PC-9 (cell line): ENCODE measurements around the gene PRKCA.
"Not testable (repeated sequence)": the region's sequence is repeated elsewhere in the genome, so short reads cannot be mapped to it uniquely, and the experiment has no call there.

Experiments
- CTCF ChIP-seq: fragments of 200-600 bp; sonication (generic); conservative IDR thresholded peaks from 2 replicates; pipeline ENCODE4 v1.6.1; 2017; ENCODE audit warnings: mixed run types, antibody characterized with exemption, mild to moderate bottlenecking, moderate library complexity
- EZH2 ChIP-seq: fragments of 200-600 bp; sonication (generic); IDR thresholded peaks from 2 replicates; pipeline ENCODE4 v1.8.0; 2017; ENCODE audit warnings: antibody characterized with exemption, low read depth

- not testable (repeated sequence) for TF ChIP-seq CTCF, EZH2
Measured at GRCh38 chr17:66345949-66346638, 43.7 kb downstream of the PRKCA start.
